ENCODE results near the gene PRPF38A.
"Not testable (repeated sequence)": the region's sequence is repeated elsewhere in the genome, so short reads cannot be mapped to it uniquely, and the experiment has no call there.

Gene PRPF38A, protein sequence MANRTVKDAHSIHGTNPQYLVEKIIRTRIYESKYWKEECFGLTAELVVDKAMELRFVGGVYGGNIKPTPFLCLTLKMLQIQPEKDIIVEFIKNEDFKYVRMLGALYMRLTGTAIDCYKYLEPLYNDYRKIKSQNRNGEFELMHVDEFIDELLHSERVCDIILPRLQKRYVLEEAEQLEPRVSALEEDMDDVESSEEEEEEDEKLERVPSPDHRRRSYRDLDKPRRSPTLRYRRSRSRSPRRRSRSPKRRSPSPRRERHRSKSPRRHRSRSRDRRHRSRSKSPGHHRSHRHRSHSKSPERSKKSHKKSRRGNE

DNA sequence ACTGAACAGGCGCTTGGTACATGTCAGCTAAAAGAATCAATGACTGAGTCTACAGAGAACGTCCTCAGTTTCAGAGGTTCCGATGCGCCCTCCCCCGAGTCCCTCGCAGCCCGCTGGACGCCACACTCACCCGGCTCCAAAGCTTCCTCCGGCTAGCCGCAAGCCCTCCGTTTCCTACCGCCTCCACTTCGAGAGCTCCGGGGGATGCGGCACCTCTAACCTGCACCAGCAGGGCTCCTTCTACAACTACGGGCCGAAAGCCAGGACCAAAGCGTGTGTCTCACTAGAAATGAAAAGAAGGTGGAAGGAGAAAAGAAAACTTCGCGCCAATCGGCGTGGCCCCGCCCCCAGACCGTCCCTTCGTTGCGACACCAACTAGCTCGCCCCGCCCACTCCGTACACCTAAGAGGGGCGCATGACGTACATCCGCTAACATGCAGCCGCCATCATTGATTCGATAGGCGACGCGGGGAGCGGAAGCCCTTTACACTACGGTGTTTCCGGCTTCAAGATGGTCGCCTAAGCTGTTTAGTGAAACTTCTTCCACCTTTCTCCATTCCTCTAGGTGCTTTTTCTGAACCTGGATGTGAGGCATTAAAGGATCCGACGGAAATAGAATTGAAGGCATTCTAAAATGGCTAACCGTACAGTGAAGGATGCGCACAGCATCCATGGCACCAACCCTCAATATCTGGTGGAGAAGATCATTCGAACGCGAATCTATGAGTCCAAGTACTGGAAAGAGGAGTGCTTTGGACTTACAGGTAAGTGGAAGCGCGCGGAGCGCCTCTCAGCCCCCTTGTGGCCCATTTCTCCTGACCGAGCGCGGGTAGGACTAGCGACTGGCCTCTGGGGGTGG lies at the start of gene PRPF38A, which contains the start of gene ORC1:
Gene PRPF38A (plus strand): TSS at position 487 of the 859 bp plus-strand sequence. CDS start 148 bp downstream, at position 635.
Gene ORC1 (minus strand): TSS at position 308 of the 859 bp plus-strand sequence. CDS start 2,200 bp downstream, outside the sequence.
- peak within 1 kb of the TSS; percentile 88 for H3K27ac ChIP-seq
- peak; percentile 74 for DNase-seq (ENCODE audit: low read depth, low spot score)

GRCh38 chr1:52355436-52355835 lies 49.0 kb upstream of the PRPF38A start:
- no peak for DNase-seq (ENCODE audit: low read depth, low spot score)
- no peak overlapping the region for H3K27ac ChIP-seq

DNA sequence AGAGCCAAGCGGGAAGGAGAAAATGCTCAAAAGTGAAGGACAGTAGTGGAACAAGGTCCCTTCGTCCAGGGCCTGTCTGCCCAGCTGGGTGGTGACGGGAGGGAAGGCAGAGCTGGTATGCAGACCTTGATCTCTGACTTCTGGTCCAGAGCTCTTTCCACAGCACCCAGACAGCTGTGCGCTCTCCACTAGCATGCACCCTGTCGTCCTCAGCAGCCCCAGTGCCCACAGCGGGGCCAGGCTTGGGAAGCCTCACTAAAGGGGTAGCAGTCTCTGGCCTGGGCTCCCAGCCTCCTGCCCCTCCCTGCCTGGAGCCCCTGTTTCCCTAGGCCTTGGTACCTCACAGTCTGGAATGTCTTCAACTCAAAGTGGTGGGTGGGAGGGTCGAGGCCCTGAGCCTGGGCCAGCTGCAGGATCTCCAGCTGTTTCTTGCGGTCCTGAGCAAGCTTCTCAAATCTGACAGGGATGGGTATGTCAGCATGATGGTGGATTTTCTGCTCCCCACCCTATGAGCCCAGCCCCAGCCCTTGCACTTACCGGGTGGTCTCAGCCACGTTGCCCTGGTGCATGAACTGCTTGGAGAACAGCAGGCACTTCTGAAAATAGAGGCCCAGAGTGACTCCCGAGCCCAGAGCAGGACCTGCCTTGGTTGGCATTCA lies 48.4 kb upstream of the PRPF38A start:
- H3K27ac ChIP-seq = no peak overlapping the region

GRCh38 chr1:52356818-52357355 lies 47.5 kb upstream of the PRPF38A start:
- DNase-seq (ENCODE audit: low read depth, low spot score) = no peak
- no peak overlapping the region for H3K27ac ChIP-seq

More for the DNA sequence above, 48.4 kb upstream of the PRPF38A start:
- DNase-seq (ENCODE audit: low read depth, low spot score) = no peak

GRCh38 chr1:52357397-52357796 lies 47.0 kb upstream of the PRPF38A start:
- no peak for DNase-seq (ENCODE audit: low read depth, low spot score)
- no peak overlapping the region for H3K27ac ChIP-seq

DNA sequence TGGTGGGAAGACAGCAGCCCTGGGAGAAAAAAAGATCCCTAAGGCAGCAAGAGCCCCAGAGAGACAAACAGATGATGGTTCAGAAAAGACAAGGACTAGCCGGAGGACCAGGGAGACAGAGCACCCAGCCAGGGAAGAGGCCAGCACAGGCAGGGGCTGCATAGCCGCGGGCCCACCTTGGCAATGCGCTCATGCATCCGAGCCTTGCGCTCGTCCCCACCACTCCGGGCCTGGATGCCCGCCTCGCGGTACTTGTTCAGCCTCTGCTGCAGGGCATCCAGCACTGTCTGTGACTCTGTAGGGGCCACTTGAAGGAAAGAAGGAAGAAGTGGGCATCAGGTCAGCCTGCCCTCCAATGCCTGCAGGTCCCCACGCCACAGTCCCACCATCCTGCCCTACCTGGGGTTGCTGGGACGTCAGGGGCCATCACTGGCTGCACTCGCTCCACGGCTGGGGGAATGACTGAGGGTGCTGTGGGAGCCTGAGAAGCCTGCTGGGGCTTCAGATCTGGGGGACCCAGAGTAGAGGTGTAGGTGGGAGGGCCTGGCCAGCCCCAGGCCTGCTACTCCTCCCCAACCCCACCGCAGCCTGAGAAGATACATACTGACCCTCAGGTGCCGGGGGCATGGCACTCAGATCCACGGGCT lies 45.4 kb upstream of the PRPF38A start:
- H3K27ac ChIP-seq = no peak overlapping the region
- no peak for DNase-seq (ENCODE audit: low read depth, low spot score)

- no peak overlapping the region for H3K27ac ChIP-seq
- DNase-seq (ENCODE audit: low read depth, low spot score) = no peak
These were observed 44.5 kb upstream of the PRPF38A start for GRCh38 chr1:52359676-52360594.

DNA sequence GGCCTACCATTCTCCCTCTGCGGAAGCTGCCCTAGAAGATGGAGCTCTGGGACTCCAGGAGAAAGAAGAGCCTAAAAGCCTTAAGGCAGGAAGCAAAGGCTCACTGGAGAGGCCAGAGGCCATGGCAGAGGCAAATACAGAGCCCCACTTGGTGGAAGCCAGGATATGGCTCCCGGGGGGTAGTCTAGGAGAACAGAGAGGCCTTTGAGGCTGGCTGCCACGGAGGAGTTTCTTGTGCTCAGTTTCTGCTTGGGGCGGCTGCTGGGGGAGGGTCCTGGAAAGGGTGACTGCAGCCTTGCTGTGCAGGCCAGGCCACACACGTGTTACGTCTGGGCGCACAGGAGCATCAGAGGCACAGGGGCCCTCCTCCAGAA lies 43.8 kb upstream of the PRPF38A start:
- DNase-seq (ENCODE audit: low read depth, low spot score) = no peak
- H3K27ac ChIP-seq = no peak overlapping the region

GRCh38 chr1:52364235-52364839 lies 40.1 kb upstream of the PRPF38A start:
- H3K27ac ChIP-seq = peak overlapping the region; percentile 94
- no peak for DNase-seq (ENCODE audit: low read depth, low spot score)

GRCh38 chr1:52365071-52365745 lies 39.2 kb upstream of the PRPF38A start:
- peak overlapping the region; percentile 94 for H3K27ac ChIP-seq
- no peak for DNase-seq (ENCODE audit: low read depth, low spot score)

DNA sequence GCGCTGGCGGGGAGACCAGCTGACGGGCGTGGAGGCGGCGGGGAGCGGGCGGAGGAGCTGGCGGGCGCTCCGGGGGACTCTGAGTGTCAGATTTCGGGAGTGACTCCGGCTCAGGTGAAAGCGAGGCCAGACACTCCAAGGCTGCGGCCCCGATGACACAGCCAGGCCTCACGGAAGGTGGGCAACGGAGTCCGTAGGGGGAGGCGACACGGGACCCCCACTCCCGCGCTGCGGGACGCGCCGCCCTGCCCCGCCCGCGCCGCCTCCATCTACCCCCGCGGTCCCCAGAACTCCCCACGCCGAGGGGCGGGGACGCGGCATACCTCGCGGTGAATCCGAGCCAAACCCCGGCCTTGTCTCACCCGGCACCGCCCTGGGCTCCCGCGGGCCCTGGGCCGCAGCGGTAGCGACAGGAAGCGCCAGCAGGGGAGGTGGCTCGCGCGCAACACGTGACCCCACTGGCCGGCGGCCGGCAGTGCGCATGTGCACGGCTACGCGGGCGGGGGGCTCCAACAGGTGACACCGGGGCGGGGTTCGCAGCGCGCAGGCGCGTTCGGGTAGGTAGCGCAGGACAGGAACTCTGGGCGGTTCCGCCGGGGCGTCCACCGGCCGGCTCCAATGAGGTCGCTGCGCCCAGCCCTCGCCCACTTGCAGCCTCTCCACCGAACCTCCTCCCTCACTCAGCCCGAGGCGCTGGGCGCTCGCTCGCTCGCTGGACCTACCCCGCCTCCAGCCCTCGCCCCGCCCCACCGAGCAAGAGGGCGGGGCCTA lies 38.5 kb upstream of the PRPF38A start, which contains the start of gene CC2D1B:
Gene CC2D1B (minus strand): TSS at position 460 of the 771 bp plus-strand sequence. CDS start 1,585 bp downstream, outside the sequence.
- H3K27ac ChIP-seq = peak within 1 kb of the TSS; percentile 94
- peak; percentile 93 for DNase-seq (ENCODE audit: low read depth, low spot score)

GRCh38 chr1:52366517-52366827 lies 37.9 kb upstream of the PRPF38A start:
- H3K27ac ChIP-seq = peak overlapping the region; percentile 94
- no peak for DNase-seq (ENCODE audit: low read depth, low spot score)

DNA sequence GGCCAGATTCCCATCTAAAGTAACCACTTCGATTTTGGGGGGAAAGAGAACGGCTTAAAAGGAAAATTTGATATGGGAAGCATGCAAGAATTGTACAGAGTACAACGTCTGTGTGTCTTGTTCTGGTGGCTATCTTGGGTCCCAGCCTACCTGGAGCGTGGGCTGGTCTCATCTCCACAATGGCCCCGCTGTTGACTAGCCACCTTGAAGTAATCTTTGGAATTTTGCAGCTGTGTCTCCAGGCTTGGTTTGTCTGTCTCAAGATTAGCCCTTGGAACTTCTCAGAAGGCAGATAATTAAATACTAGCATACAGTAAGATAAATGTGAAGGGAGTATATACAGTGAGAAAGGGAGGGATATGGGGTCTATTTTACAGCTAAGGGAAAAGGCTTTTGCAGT lies 37.1 kb upstream of the PRPF38A start:
- H3K27ac ChIP-seq = no peak overlapping the region
- DNase-seq (ENCODE audit: low read depth, low spot score) = no peak

- peak overlapping the region; percentile 71 for H3K27ac ChIP-seq
These were observed 35.8 kb upstream of the PRPF38A start for GRCh38 chr1:52368383-52369172.

DNA sequence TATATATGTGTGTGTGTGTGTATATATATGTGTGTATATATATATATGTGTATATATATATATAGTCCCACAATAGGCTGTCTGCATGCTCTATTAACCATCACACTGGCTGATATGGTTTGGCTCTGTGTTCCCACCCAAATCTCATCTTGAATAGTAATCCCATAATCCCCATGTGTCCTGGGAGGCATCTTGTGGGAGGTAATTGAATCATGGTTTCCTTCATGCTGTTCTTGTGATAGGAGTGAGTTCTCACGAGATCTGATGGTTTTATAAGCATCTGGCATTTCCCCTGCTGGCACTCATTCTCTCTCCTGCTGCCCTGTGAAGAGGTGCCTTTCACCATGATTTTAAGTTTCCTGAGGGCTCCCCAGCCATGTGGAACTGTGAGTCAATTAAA lies 34.6 kb upstream of the PRPF38A start:
- H3K27ac ChIP-seq; DNase-seq (ENCODE audit: low read depth, low spot score): not testable (repeated sequence)

More at GRCh38 chr1:52368383-52369172, 35.8 kb upstream of the PRPF38A start:
- peak; percentile 82 for DNase-seq (ENCODE audit: low read depth, low spot score)

DNA sequence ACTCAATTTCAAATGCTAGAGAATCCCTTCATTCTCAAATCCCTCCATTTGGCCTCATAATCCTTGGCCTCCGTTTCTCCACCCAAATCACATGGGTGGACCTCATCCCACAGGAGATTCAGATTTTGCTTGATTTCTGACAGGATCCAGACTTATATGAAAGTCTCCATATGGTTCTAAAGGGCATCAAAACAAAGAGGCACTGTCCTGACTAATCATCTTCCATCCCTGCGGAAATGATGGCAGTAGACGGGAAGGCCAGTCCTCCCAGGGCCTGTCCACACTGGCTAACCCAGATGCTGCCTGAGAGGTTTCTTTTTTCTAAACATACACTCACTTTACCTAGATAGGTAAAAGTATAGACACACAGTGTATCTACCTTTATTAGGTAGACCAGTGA lies 19.0 kb upstream of the PRPF38A start:
- no peak overlapping the region for H3K27ac ChIP-seq
- DNase-seq (ENCODE audit: low read depth, low spot score) = no peak
